ENCODE results near the gene GHDC. TPM values are rescaled to one million over a fixed set of nuclear protein-coding genes. Genes with fewer than 3 reads are reported as not detected.
A peak's percentile ranks its signal among the peaks of the same experiment; 100 is the strongest.

Gene GHDC
- total RNA-seq, 3 donors from 2014 or later (not counting 1 experiment from before 2014, with no cell fraction given) = 19.5 to 24.6 (median 22.8) TPM

DNA sequence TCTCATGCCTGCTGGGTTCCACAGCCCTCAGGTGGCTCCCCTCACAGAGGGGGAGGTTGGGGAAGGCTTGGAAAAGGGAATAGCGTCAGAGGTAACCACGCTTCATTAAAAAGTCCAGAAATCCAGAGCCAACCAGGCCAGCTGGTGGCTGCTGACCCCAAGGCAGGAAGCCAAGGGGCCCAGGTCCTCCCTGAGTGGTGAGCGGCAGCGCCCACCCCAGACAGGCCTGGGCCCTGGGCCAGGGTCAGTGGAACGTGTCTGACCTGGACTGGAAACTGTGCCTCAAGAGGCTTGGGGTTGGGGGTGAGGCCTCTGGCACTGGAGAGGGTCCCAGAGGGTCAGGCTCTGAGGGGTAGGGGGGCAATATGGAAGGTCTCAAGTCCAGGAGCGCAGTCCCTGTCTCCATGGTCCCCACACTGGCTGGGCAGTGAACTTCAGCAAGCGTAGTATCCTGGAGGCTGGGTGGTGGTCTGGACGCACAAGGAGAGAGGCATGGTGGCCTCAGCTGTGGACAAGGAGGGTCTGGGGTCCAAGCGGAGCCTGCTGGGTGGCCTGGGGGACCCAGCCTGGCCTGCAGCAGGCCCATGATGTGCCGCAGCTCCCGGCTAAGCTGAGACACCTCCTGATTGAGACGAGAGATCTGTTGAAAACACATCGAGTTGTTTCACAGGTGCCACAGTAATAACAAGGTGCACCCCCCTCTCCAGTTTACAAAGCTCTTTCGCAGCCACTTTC, 34.3 kb downstream of the GHDC start:
- H3K36me3 Mint-ChIP-seq = no peaks in the 10 kb centered on the region
- H3K4me3 Mint-ChIP-seq = no peak overlapping the region
- no peaks in the 10 kb centered on the region for H3K9me3 ChIP-seq (ENCODE audit: control insufficient read depth, insufficient read depth, low read length)
- no peak overlapping the region for H3K27ac ChIP-seq (ENCODE audit: low read length)
- no peak overlapping the region for H3K4me3 ChIP-seq (ENCODE audit: low read length)
- H3K27ac Mint-ChIP-seq = no peak overlapping the region
- 88% methylated on average over 13 of the region's 14 CpGs for WGBS (ENCODE audit: insufficient coverage)
- TF ChIP-seq, protein P1, sequence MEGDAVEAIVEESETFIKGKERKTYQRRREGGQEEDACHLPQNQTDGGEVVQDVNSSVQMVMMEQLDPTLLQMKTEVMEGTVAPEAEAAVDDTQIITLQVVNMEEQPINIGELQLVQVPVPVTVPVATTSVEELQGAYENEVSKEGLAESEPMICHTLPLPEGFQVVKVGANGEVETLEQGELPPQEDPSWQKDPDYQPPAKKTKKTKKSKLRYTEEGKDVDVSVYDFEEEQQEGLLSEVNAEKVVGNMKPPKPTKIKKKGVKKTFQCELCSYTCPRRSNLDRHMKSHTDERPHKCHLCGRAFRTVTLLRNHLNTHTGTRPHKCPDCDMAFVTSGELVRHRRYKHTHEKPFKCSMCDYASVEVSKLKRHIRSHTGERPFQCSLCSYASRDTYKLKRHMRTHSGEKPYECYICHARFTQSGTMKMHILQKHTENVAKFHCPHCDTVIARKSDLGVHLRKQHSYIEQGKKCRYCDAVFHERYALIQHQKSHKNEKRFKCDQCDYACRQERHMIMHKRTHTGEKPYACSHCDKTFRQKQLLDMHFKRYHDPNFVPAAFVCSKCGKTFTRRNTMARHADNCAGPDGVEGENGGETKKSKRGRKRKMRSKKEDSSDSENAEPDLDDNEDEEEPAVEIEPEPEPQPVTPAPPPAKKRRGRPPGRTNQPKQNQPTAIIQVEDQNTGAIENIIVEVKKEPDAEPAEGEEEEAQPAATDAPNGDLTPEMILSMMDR (IDR thresholded peaks at IDR 0.05) = no peak
- H3K4me1 ChIP-seq (ENCODE audit: control insufficient read depth, insufficient read depth, low read length) = peaks cover 15% of the 10 kb centered on the region
- ATAC-seq = no peak
- H3K9me3 Mint-ChIP-seq = no peaks in the 10 kb centered on the region
- H3K36me3 ChIP-seq (ENCODE audit: control insufficient read depth, insufficient read depth, low read length) = no peaks in the 10 kb centered on the region
- DNase-seq = no peak
- peaks cover 0 to 1% of the 10 kb centered on the region in 2 donors for H3K27me3 Mint-ChIP-seq (ENCODE audit: low read depth in 2 of 2)
- no peaks in the 10 kb centered on the region for H3K27me3 ChIP-seq (ENCODE audit: control insufficient read depth, insufficient read depth, low read length)
- peaks cover 0 to 15% of the 10 kb centered on the region in 2 donors for H3K4me1 Mint-ChIP-seq
- intact Hi-C loops (cut with micrococcal nuclease) = no loop called here

DNA sequence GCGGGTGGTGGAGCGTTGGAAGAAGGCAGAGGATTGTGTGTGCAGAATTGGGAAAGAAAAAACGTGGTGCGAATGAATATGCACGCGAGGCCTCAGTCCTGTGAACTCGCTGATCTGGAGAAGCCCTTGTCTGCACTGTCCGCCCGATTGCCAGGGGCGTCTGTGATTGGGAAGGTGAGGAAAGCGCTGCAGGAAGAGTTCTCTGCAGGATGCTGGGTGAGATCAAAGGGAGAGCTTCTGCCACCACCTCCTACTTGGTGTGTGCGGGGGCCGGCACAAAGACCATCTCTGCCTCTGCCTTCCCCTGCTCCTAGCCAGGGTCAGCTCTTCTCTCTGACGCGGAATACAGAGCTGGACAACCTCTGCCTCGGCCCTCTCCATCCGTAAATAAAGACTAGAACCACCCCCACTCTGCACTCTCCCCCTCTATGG, 38.7 kb downstream of the GHDC start:
- peak in 1 of 2 donors; percentile 23 for DNase-seq
- H3K27me3 Mint-ChIP-seq (ENCODE audit: low read depth in 2 of 2) = no peaks in the 10 kb centered on the region
- Histone ChIP-seq H3K36me3 (ENCODE audit: control insufficient read depth, insufficient read depth, low read length) (peaks cover 7% of the 10 kb centered on the region), H3K4me3 (ENCODE audit: low read length) (peak overlapping the region; percentile 89), H3K27ac (ENCODE audit: low read length) (no peak overlapping the region), H3K9me3 (ENCODE audit: control insufficient read depth, insufficient read depth, low read length) (no peaks in the 10 kb centered on the region), H3K4me1 (ENCODE audit: control insufficient read depth, insufficient read depth, low read length) (peaks cover 27% of the 10 kb centered on the region), H3K27me3 (ENCODE audit: control insufficient read depth, insufficient read depth, low read length) (no peaks in the 10 kb centered on the region)
- peak overlapping the region; percentile 84 to 87 for H3K27ac Mint-ChIP-seq
- WGBS (ENCODE audit: insufficient coverage) = 73% methylated on average over 17 of the region's 17 CpGs
- H3K4me3 Mint-ChIP-seq = peak overlapping the region; percentile 94
- ATAC-seq = no peak
- no peaks in the 10 kb centered on the region for H3K9me3 Mint-ChIP-seq
- H3K4me1 Mint-ChIP-seq = peaks cover 19 to 44% of the 10 kb centered on the region in 2 donors
- H3K36me3 Mint-ChIP-seq = no peaks in the 10 kb centered on the region
- intact Hi-C loops (cut with micrococcal nuclease) = loop anchor here (1.0 to 2.0 kb wide), 2 partner anchors 25 to 43 kb away; partner anchors contain the start of genes DHX58 and KCNH4
- TF ChIP-seq, protein P1 (IDR thresholded peaks at IDR 0.05) = no peak

- DNase-seq = peak in 1 of 2 donors; percentile 33
- H3K27me3 Mint-ChIP-seq (ENCODE audit: low read depth in 2 of 2) = no peaks in the 10 kb centered on the region
- Histone ChIP-seq H3K27me3 (ENCODE audit: control insufficient read depth, insufficient read depth, low read length) (no peaks in the 10 kb centered on the region), H3K9me3 (ENCODE audit: control insufficient read depth, insufficient read depth, low read length) (no peaks in the 10 kb centered on the region), H3K27ac (ENCODE audit: low read length) (peak overlapping the region; percentile 73), H3K36me3 (ENCODE audit: control insufficient read depth, insufficient read depth, low read length) (peaks cover 11% of the 10 kb centered on the region), H3K4me3 (ENCODE audit: low read length) (peak overlapping the region; percentile 89), H3K4me1 (ENCODE audit: control insufficient read depth, insufficient read depth, low read length) (peaks cover 27% of the 10 kb centered on the region)
- H3K9me3 Mint-ChIP-seq = no peaks in the 10 kb centered on the region
- TF ChIP-seq, protein P1 (IDR thresholded peaks at IDR 0.05) = no peak
- intact Hi-C loops (cut with micrococcal nuclease) = loop anchor here (2.0 kb wide), 1 partner anchor 27 kb away; the partner anchor contains the start of gene KCNH4
- ATAC-seq = no peak
- no peaks in the 10 kb centered on the region for H3K36me3 Mint-ChIP-seq
- H3K4me1 Mint-ChIP-seq = peaks cover 19 to 44% of the 10 kb centered on the region in 2 donors
- peak overlapping the region; percentile 94 for H3K4me3 Mint-ChIP-seq
- 16% methylated on average over 6 of the region's 15 CpGs for WGBS (ENCODE audit: insufficient coverage)
- H3K27ac Mint-ChIP-seq = peak overlapping the region; percentile 84 to 87
Observed at GRCh38 chr17:42153919-42154742, 40.2 kb downstream of the GHDC start.
